GM21723 (cell line): ENCODE measurements around the gene SRC.

Experiments
- ATAC-seq: cut with Tn5 transposase; IDR thresholded peaks from one replicate; pipeline ENCODE4 v1.9.1; 2021; ENCODE audit warnings: mild to moderate bottlenecking, moderate library complexity; ENCODE audit not compliant: unreplicated experiment

Gene SRC

GRCh38 chr20:37345339-37346235, at the start of gene SRC:
Gene SRC, plus strand, starts transcription at chr20:37346140. Its CDS starts 38,014 bp downstream, at chr20:37384154.
- no peak for ATAC-seq

- no peak for ATAC-seq
Observed at GRCh38 chr20:37296371-37296770, 49.6 kb upstream of the SRC start.

GRCh38 chr20:37297066-37297736, 48.7 kb upstream of the SRC start:
- ATAC-seq: no peak

- no peak for ATAC-seq
Observed at GRCh38 chr20:37298190-37298939, 47.6 kb upstream of the SRC start.

GRCh38 chr20:37299718-37300528, 46.0 kb upstream of the SRC start:
- no peak for ATAC-seq

GRCh38 chr20:37301120-37301519, 44.8 kb upstream of the SRC start:
- ATAC-seq: no peak

GRCh38 chr20:37301558-37301957, 44.4 kb upstream of the SRC start:
- ATAC-seq: no peak

GRCh38 chr20:37302981-37303380, 43.0 kb upstream of the SRC start:
- ATAC-seq: no peak

- ATAC-seq: no peak
Observed at GRCh38 chr20:37303637-37304036, 42.3 kb upstream of the SRC start.

GRCh38 chr20:37305079-37305478, 40.9 kb upstream of the SRC start:
- no peak for ATAC-seq

GRCh38 chr20:37305839-37306238, 40.1 kb upstream of the SRC start:
- no peak for ATAC-seq

GRCh38 chr20:37308086-37309050, 37.6 kb upstream of the SRC start:
- ATAC-seq: peak; percentile 93

GRCh38 chr20:37309290-37309689, 36.6 kb upstream of the SRC start:
- ATAC-seq: no peak

GRCh38 chr20:37309936-37310590, 35.9 kb upstream of the SRC start:
- no peak for ATAC-seq

- ATAC-seq: no peak
Observed at GRCh38 chr20:37310951-37311350, 35.0 kb upstream of the SRC start.

GRCh38 chr20:37311710-37312355, 34.1 kb upstream of the SRC start:
- no peak for ATAC-seq

- ATAC-seq: no peak
Observed at GRCh38 chr20:37313546-37314091, 32.3 kb upstream of the SRC start.

GRCh38 chr20:37314099-37314498, 31.8 kb upstream of the SRC start:
- no peak for ATAC-seq
